IPS-NIHi7 (cell line): ENCODE results near the gene SYT7.
"Not testable (repeated sequence)": the region's sequence is repeated elsewhere in the genome, so short reads cannot be mapped to it uniquely, and the experiment has no call there.

ENCODE experiments used
- DNase-seq: peaks from one replicate; pipeline ENCODE4 v3.0.0; 2012; ENCODE audit warnings: mixed read lengths; ENCODE audit errors: extremely low spot score

SYT7 gene, protein sequence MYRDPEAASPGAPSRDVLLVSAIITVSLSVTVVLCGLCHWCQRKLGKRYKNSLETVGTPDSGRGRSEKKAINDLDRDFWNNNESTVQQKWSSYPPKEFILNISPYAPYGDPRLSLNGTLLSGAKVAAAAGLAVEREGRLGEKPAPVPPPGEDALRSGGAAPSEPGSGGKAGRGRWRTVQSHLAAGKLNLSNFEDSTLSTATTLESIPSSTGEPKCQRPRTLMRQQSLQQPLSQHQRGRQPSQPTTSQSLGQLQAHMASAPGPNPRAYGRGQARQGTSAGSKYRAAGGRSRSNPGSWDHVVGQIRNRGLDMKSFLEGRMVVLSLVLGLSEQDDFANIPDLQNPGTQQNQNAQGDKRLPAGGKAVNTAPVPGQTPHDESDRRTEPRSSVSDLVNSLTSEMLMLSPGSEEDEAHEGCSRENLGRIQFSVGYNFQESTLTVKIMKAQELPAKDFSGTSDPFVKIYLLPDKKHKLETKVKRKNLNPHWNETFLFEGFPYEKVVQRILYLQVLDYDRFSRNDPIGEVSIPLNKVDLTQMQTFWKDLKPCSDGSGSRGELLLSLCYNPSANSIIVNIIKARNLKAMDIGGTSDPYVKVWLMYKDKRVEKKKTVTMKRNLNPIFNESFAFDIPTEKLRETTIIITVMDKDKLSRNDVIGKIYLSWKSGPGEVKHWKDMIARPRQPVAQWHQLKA

DNA sequence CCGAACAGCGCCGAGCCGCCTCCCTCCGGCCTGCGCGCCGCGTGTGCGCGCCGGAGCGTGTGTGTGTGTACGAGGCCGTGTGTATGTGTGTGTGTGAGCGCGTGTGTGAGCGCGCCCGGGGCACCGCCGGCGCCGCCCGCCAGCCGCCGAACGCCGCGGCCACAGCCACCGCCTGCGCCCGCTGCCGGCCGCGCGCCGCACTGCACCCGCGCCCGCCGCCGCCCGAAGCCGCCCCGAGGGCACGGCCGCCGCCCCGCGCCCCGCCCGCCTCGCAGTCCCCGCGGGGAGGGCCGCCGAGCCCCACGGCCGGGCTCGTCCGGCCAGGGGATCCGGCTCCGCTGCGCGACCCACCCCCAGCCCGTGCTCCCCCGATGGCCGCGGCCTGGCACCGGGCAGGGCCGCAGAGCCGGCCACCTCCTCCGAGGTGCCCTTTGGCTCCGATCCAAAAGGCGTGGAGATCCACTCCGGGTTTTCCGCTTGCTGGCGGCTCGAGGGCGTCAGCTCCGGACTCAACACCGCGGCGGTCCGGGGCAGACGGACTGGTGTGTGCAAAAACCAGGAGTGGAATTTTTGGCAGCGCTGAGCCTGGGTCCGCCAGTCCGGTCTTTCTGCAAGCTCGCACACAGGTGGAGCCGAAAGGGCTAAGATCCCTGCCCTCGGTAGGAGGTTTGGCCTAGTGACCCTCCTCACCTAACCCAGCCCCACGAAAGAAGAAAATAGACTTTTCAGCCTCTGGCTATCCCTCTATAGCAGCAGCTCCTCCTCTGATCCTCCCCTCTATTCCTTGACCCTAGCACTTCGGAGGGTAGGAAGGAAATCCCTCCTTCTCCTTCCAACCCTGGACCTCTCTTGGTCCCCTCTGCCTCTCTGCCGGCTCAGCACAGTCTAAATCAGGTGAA is at the start of gene SYT7:
Gene SYT7, minus strand, starts transcription at position 47 of the 899 bp plus-strand sequence. CDS start 256 bp downstream, outside the sequence.
- DNase-seq, result peak; percentile 96

DNA sequence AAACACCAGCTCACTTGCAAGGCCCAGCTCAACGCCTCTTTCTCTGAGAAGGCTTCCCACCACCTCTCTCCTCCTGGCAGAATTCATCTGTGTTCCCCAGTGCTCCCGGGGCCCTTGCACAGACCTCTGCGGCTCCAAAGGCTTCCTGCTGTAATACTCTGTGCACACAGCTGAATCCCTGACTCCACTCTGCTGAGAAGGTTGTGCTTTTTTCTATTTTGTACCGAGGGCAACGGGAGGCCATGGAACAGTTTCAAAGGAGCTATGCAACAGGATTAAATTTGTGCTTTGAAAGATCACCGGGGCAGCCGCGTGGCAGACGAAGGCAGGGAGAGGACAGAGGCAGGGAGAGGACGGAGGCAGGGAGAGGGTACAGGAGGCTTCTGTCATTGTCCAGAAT is 49.2 kb upstream of the SYT7 start:
- no peak for DNase-seq

DNA sequence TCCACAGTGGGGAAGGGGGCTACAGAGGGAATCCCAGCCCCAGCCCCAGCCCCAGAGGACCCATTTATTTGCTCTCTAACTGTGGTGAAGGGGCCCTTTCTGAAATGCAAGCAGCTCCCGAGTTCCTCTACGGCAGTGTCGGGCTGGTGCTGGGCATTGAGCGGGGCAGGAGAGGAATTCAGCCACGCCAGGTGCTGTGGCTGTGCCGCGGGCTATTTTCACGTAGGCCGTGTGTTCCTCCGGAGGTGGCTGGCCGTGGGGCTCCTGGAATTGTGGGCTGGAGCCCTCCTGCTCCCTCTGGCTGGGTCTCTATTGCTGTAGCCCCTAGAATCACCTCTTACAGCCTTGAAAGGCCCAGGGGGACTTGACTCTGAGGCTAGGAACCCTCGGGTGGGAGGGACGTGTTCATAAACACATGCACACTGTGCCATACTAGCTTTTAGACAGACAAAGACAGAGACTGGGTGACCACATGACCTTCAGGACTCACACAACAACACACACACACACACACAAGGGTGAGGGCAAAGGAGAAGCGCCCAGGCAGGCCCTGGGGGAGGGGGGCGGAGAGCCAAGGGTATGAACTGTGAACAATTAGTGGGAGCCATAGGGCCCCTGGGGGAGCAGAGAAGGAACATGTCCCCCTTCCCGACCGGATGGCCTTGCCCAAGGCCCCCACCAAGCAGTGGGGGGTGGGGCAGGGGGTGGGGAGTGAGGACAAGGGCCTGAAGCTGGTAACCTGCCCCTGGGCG is 48.4 kb upstream of the SYT7 start:
- no peak for DNase-seq

DNA sequence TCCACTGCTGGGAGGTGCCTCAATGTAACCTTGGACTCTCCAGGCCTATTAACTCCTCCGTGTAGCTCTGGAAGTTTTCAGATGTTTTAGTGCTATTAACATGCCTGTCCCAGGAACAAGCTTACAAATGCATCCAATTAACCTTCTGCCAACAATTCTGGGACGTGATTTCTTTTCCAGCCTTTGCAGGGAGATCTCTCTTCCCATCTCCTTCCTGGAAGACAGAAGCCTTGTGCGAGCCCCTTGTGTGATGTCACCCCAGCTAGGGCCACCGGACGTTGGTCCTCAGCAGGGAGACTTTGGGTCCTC is 47.7 kb upstream of the SYT7 start:
- no peak for DNase-seq

DNA sequence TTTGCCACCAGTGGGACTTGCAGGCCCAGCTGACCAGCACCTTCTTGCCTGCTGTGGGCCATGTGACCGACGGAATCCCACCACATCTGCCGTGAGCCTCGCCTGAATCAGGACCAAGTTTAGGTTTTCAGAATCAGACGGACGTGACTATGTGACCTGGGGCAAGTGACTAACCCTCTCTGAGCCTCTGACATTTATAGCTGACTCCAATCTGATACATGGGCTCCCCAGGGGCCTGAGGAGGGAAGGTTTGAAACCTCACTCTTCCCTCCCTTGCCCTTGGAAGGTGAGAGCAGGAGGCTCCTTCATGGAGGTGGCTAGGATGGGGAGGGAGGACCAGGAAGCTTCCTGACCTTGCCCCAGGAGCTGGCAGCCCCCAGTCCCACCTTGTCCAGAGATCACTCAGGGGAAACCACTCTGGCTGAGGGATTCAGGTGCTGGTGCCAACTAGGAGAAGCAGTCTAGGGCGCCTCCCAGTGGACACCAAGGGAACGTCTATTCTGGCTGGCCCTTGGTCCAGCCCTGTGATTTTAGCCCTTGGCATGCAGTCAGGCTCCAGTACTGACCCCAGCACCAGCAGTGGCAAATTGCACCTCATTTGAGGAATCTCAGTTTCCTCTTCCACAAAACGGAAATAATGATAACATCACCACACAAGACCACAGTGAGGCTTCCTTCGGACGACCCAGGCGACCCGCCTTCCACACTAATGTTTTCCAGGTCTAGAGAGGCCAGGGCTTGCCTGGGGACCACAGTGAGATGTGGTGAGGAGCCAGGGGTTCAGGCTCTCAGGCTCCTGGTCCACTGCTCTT is 47.2 kb upstream of the SYT7 start:
- DNase-seq, result peak; percentile 84

- DNase-seq, result peak; percentile 87
These were observed 45.9 kb upstream of the SYT7 start for GRCh38 chr11:61626580-61627380.

DNA sequence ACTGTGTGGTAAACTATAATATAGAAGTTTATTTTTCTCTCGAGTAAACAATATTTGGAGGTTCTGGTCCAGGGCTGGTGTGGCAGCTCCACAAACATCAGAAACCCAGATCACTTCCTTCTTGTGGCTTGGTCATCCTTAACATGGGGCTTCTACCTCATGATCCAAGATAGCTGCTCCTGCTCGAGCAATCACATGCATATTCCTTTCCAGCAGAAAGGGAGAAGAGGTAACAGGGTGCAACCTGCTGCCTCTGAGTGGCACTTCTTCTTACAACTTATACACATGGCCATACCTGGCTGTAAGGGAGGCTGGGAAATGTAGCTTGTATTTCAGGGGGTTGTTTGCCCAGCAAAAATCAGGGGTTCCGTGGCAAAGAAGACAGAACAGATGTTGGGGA is 44.6 kb upstream of the SYT7 start:
- DNase-seq, result no peak

GRCh38 chr11:61621917-61622585 is 41.2 kb upstream of the SYT7 start:
- peak; percentile 50 for DNase-seq

GRCh38 chr11:61619471-61620226 is 38.8 kb upstream of the SYT7 start:
- no peak for DNase-seq

GRCh38 chr11:61618978-61619377 is 38.1 kb upstream of the SYT7 start:
- peak; percentile 58 for DNase-seq

DNA sequence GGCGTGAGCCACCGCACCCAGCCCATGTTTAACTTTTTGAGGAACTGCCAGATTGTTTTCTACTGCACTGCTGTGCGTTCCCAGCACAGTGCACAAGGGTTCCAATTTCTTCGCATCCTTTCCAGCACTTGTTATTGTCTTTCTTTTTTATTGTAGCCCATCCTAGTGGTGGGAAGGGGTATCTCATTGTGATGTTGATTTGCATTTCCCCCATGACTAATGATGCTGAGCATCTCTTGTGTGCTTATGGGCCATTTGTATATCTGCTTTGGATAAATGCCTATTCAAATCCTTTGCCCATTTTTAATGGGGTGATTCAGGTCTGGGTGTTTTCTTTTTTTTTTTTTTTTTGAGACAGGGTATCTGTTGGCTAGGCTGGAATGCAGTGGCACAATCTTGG is 36.6 kb upstream of the SYT7 start:
- no peak for DNase-seq

DNA sequence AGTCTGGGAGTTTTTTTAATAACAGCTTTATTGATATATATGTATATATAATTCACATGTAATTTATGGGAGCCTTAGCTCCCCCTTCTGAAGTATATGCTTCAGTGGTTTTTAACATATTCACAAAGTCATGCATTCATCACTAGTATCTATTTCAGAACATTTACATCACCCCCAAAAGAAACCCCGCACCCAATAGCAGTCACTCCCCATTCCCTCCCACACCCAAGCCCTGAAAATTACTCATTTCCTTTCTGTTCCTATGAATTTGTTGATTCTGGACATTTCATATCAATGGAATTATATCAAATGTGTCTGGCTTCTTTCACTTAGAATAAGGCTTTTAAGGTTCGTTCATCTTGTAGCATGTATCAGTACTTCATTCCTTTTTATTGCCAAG is 35.6 kb upstream of the SYT7 start:
- DNase-seq, result no peak

- DNase-seq, result not testable (repeated sequence)
These were observed 33.9 kb upstream of the SYT7 start for GRCh38 chr11:61614782-61615181.

DNA sequence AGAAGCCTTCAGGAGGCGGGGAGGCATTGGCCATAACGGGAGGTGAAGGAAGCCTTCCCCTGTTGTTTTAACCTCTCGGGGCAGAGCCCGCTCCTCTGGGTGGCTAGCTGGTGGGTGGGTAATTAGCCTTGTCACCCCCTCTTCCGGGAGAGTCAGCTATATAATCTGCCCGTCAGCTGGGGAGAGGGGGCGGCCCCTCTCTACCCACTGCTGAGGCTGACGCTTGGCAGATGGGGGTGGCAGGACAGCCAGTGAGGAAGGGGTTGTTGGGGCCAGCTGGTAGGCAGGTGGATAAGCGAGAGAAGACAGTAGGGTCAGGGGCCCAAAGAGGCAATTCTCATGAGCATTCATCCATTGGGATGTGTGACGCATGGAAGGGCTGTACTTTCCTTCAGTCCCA is 33.0 kb upstream of the SYT7 start:
- no peak for DNase-seq

- no peak for DNase-seq
These were observed 32.2 kb upstream of the SYT7 start for GRCh38 chr11:61613051-61613450.

DNA sequence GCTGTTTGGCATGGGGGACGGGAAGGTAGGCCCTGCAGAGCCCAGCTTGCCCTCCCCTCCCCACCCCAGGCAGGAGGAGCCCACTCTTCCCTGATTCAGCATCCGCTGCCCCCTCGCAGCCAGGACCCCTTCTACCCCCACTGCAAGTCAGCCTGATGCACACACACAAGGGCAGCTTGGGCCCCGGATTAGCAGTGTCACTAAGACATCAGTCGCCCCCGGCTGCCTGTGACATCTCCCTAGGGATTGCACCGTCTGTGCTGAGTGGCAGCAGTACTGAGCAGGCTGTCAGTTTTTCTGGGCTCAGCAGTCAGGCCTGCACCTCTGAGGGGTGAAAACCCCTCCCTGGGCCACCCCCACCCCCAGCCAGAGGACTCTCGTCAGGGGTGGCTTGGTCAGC is 30.4 kb upstream of the SYT7 start:
- DNase-seq, result no peak

DNA sequence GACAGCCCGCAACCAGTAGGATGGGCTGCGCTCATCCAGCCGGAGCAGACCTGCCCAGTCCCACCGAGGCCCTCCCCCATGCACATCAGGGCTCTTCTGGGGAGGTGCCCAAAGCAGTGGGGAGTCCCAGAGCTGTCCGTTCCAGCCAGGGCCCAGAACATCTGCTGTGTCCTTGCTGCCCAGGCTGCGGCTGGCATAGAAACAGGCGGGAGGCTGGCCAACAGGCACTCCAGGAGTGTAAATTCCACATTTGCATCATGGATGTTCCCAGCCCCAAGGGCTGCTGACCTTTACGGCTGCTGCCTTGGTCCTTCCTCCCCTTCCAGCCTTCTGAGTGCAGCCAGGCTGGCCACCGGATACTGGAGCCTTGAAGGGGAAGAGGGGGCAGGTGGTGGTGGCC is 30.0 kb upstream of the SYT7 start:
- no peak for DNase-seq

- peak; percentile 77 for DNase-seq
These were observed 29.1 kb upstream of the SYT7 start for GRCh38 chr11:61609980-61610366.
